HepG2 (cell line): ENCODE measurements around the gene PRCP. TPM values are rescaled to one million over a fixed set of nuclear protein-coding genes. Genes with fewer than 3 reads are reported as not detected.

Experiments
- ATAC-seq: fragments of 200-7000 bp; cut with Tn5 transposase; 3 replicates; pipeline ENCODE4 v1.9.1; 2020; ENCODE audit warnings: mild to moderate bottlenecking, moderate library complexity
- BruUV-seq: library from RNA; stranded (reverse); fragments of 400-500 nt; replicated peaks from 2 replicates; lab custom pipeline; 2021; lab: Mats Ljungman, UMichigan
- CTCF ChIA-PET: fragments of 300-600 bp; formaldehyde crosslinking; extraction: SDS; loops from one replicate; lab custom pipeline; 2021; ENCODE audit warnings: low total read pairs, inconsistent platforms, low intra/inter-chr PET ratio; lab: Yijun Ruan, JAX
- POLR2A ChIA-PET: fragments of 350-600 bp; sonication (Branson Sonifier 250); formaldehyde crosslinking; loops from one replicate; lab custom pipeline; 2020; ENCODE audit warnings: antibody characterized with exemption, inconsistent platforms; lab: Yijun Ruan, JAX
- DNase-seq: peaks from one replicate; pipeline ENCODE4 v3.0.0-alpha.2; 2015; ENCODE audit warnings: low spot score
- FAIRE-seq: peaks from 3 replicates; lab custom pipeline; 2011; peaks lifted over from hg19 to GRCh38; lab: Jason Lieb, UNC
- H2AFZ ChIP-seq: one replicate; pipeline ENCODE4 v1.6.1; 2011; ENCODE audit warnings: low read length, inconsistent platforms
- H3K27ac ChIP-seq: fragments of 300-600 bp; 3 replicates; pipeline ENCODE4 v1.8.0; 2011; ENCODE audit warnings: mixed run types, mild to moderate bottlenecking, mixed read lengths, low read length, inconsistent platforms; ENCODE audit not compliant: insufficient read depth; ENCODE audit errors: extremely low read length
- H3K27me3 ChIP-seq, 2 experiments: fragments of 200-600 bp in 1 of 2; 2 replicates in 1 of 2; 3 replicates in 1 of 2; pipeline versions ENCODE4 v1.6.0 to v1.8.0; 2011; ENCODE audit warnings: low read length in 2 of 2, mild to moderate bottlenecking in 2 of 2, moderate library complexity in 2 of 2, inconsistent platforms in 1 of 2; ENCODE audit not compliant: insufficient read depth in 2 of 2, control insufficient read depth in 1 of 2
- H3K36me3 ChIP-seq, 2 experiments: fragments of 200-600 bp in 1 of 2; replicated peaks in 1 of 2; 2 replicates in 1 of 2; 3 replicates in 1 of 2; pipeline versions ENCODE4 v1.5.1 to v1.8.0; 2011; ENCODE audit warnings: low read length in 2 of 2, inconsistent platforms in 1 of 2; ENCODE audit not compliant: insufficient read depth in 2 of 2, control insufficient read depth in 1 of 2
- H3K4me1 ChIP-seq: 2 replicates; pipeline ENCODE4 v1.5.1; 2012; ENCODE audit warnings: low read length, inconsistent platforms; ENCODE audit not compliant: insufficient read depth
- H3K4me2 ChIP-seq: 2 replicates; pipeline ENCODE4 v1.6.0; 2011; ENCODE audit warnings: low read depth, low read length, inconsistent platforms
- H3K4me3 ChIP-seq, 3 experiments: fragments of 200-600 bp in 1 of 3; sonication (generic), shearing (Covaris generic) in 1 of 3; replicated peaks in 1 of 3; 2 replicates each; pipeline ENCODE4 v1.5.1; 2011 to 2016; ENCODE audit warnings: low read length in 3 of 3, inconsistent platforms in 2 of 3, low read depth in 2 of 3, mild to moderate bottlenecking in 2 of 3, control low read depth in 1 of 3, mixed read lengths in 1 of 3; ENCODE audit not compliant: insufficient read depth in 1 of 3
- H3K79me2 ChIP-seq: one replicate; pipeline ENCODE4 v1.6.1; 2011; ENCODE audit warnings: low read length, inconsistent platforms; ENCODE audit not compliant: insufficient read depth
- H3K9ac ChIP-seq: 2 replicates; pipeline ENCODE4 v1.6.0; 2011; ENCODE audit warnings: mild to moderate bottlenecking, low read depth, low read length, inconsistent platforms; ENCODE audit not compliant: insufficient read depth
- H3K9me3 ChIP-seq: 2 replicates; pipeline ENCODE4 v1.5.1; 2012; ENCODE audit warnings: mild to moderate bottlenecking, low read length
- H4K20me1 ChIP-seq: 2 replicates; pipeline ENCODE4 v1.6.0; 2011; ENCODE audit warnings: inconsistent platforms, mild to moderate bottlenecking, low read length, moderate library complexity; ENCODE audit not compliant: insufficient read depth
- ARNT ChIP-seq: fragments of 450-650 bp; IDR thresholded peaks from 2 replicates; pipeline ENCODE4 v1.6.1; 2017
- BATF2 ChIP-seq: sonication (generic); formaldehyde crosslinking; IDR thresholded peaks from 2 replicates; pipeline ENCODE4 v1.8.0; 2022; ENCODE audit warnings: mild to moderate bottlenecking, missing genetic modification reagents, moderate library complexity
- BRD4 ChIP-seq: sonication (generic); formaldehyde crosslinking; IDR thresholded peaks from 2 replicates; pipeline ENCODE4 v1.4.0; 2020; ENCODE audit warnings: missing genetic modification reagents
- CCDC6 ChIP-seq: sonication (generic); formaldehyde crosslinking; IDR thresholded peaks from 2 replicates; pipeline ENCODE4 v1.8.1; 2022; ENCODE audit warnings: mild to moderate bottlenecking, missing genetic modification reagents, moderate library complexity
- FIP1L1 ChIP-seq: fragments of 200-400 bp; formaldehyde crosslinking; IDR thresholded peaks from 2 replicates; pipeline ENCODE4 v1.6.1; 2018; ENCODE audit warnings: low read depth, mild to moderate bottlenecking, low read length, moderate library complexity, borderline replicate concordance; ENCODE audit not compliant: insufficient read depth
- GMEB1 ChIP-seq: sonication (generic); formaldehyde crosslinking; IDR thresholded peaks from 2 replicates; pipeline ENCODE4 v1.5.1; 2020; ENCODE audit warnings: missing genetic modification reagents, mild to moderate bottlenecking, borderline replicate concordance
- HCFC1 ChIP-seq: fragments of 150-350 bp; IDR thresholded peaks from 2 replicates; pipeline ENCODE4 v1.6.1; 2014; ENCODE audit warnings: low read depth, low read length
- HNF4A ChIP-seq: sonication (generic); formaldehyde crosslinking; IDR thresholded peaks from 2 replicates; pipeline ENCODE4 v1.4.0; 2020; ENCODE audit warnings: missing genetic modification reagents
- IKZF1 ChIP-seq: fragments of 450-650 bp; IDR thresholded peaks from 2 replicates; pipeline ENCODE4 v1.7.1; 2016
- KAT8 ChIP-seq: IDR thresholded peaks from 2 replicates; pipeline ENCODE4 v1.6.1; 2016; ENCODE audit warnings: missing genetic modification reagents, missing compliant biosample characterization
- MTERF4 ChIP-seq: sonication (generic); formaldehyde crosslinking; IDR thresholded peaks from 2 replicates; pipeline ENCODE4 v1.8.0; 2023; ENCODE audit warnings: mild to moderate bottlenecking, missing genetic modification reagents
- NFRKB ChIP-seq: fragments of 450-650 bp; IDR thresholded peaks from 2 replicates; pipeline ENCODE4 v1.6.1; 2017
- NR0B2 ChIP-seq: sonication (generic); formaldehyde crosslinking; IDR thresholded peaks from 2 replicates; pipeline ENCODE4 v1.4.0; 2020; ENCODE audit warnings: mild to moderate bottlenecking, missing genetic modification reagents
- PBX2 ChIP-seq: IDR thresholded peaks from 2 replicates; pipeline ENCODE4 v1.6.1; 2016; ENCODE audit warnings: control low read depth
- YY1 ChIP-seq: IDR thresholded peaks from 2 replicates; pipeline ENCODE4 v1.6.1; 2011; ENCODE audit warnings: low read length, low read depth, moderate library complexity, mild to moderate bottlenecking; ENCODE audit not compliant: insufficient read depth, insufficient replicate concordance
- ZNF17 ChIP-seq: sonication (generic); formaldehyde crosslinking; IDR thresholded peaks from 2 replicates; pipeline ENCODE4 v1.5.0; 2020; ENCODE audit warnings: mild to moderate bottlenecking, missing genetic modification reagents
- ZNF296 ChIP-seq: sonication (generic); formaldehyde crosslinking; conservative IDR thresholded peaks from 2 replicates; pipeline ENCODE4 v1.5.0; 2020; ENCODE audit warnings: mild to moderate bottlenecking, missing genetic modification reagents
- ZNF768 ChIP-seq: sonication (generic); formaldehyde crosslinking; IDR thresholded peaks from 2 replicates; pipeline ENCODE4 v1.4.0; 2020; ENCODE audit warnings: missing genetic modification reagents
- ZNF788 ChIP-seq: sonication (generic); formaldehyde crosslinking; IDR thresholded peaks from 2 replicates; pipeline ENCODE4 v1.5.0; 2020; ENCODE audit warnings: mild to moderate bottlenecking, missing genetic modification reagents, borderline replicate concordance
- in situ Hi-C: cut with HindIII; loops from 2 replicates; pipeline ENCODE4 v1.10.0; 2017; ENCODE audit warnings: low pct_unique_long_range_greater_than_20kb; ENCODE audit not compliant: extremely low pct_ligation_motif_present
- intact Hi-C: fragments of 100-400 bp; cut with micrococcal nuclease; formaldehyde crosslinking; loops from one replicate; pipeline ENCODE4 v1.10.0; 2022; ENCODE audit not compliant: unreplicated experiment
- polyA plus RNA-seq, 8 experiments: library from polyadenylated mRNA; depleted of rRNA in 3 of 8; stranded (reverse) in 7 of 8; unstranded in 1 of 8; fragments of >200 nt; fragmentation: Illumina TruSeq in 4 of 8; extraction: Trizol in 4 of 8; gene quantifications; 2 replicates each; pipeline versions ENCODE4 v1.2.1 to v1.2.3, GENCODE V29; 2011 to 2016; ENCODE audit warnings: low read depth in 4 of 8, missing spikeins in 1 of 8, mixed read lengths in 1 of 8; ENCODE audit not compliant: insufficient read depth in 1 of 8
- total RNA-seq, 5 experiments: library from RNA; depleted of rRNA; stranded (reverse); fragments of >200 nt; fragmentation: Illumina TruSeq; extraction: Trizol; gene quantifications; 2 replicates each; pipeline ENCODE4 v1.2.3, GENCODE V29; 2016; ENCODE audit warnings: low read depth in 1 of 5

The PRCP gene
- total and polyA plus RNA-seq, 2 of the 13 experiments (the other 11 are each of a cell fraction or from before 2014, with no cell fraction given) = 84.2 to 105 TPM

- H4K20me1 ChIP-seq = no peaks in the 10 kb centered on the region
- no peaks in the 10 kb centered on the region for H3K79me2 ChIP-seq
- H3K36me3 ChIP-seq = no peaks in the 10 kb centered on the region
- H3K9ac ChIP-seq = peak overlapping the region; percentile 30; the same call in 1 of the 2 replicates
- ATAC-seq = peak; percentile 94
- peak; percentile 28 for DNase-seq
- ChIA-PET POLR2A (interaction anchor here (1.1 to 1.4 kb wide), 3 partner anchors 10 to 126 kb away, joined by 4 to 7 read pairs (median 6); partner anchors contain the start of gene RAB30), CTCF (no interaction called here)
- H3K9me3 ChIP-seq = no peaks in the 10 kb centered on the region
- no peaks in the 10 kb centered on the region for H3K27me3 ChIP-seq
- no TSS peak for BruUV-seq
- H3K4me2 ChIP-seq = peak overlapping the region; percentile 54
- no peak overlapping the region for H2AFZ ChIP-seq
- peak overlapping the region in 1 of 3 experiments; percentile 36; a peak in 1 of 6 replicates for H3K4me3 ChIP-seq
- no peak overlapping the region for H3K27ac ChIP-seq
- intact Hi-C loops = no loop called here
- peaks cover 24% of the 10 kb centered on the region for H3K4me1 ChIP-seq
- in situ Hi-C loops = no loop called here
- FAIRE-seq = no peak
- TF ChIP-seq BRD4 (no peak), ZNF768 (CRISPR knock-in tag) (peak; percentile 27; the same call in 1 of the 2 replicates), MTERF4 (CRISPR knock-in tag) (no peak), NFRKB (no peak), ZNF17 (CRISPR knock-in tag) (no peak), ZNF296 (no peak), FIP1L1 (no peak), NR0B2 (CRISPR knock-in tag) (no peak), PBX2 (CRISPR knock-in tag) (no peak), YY1 (no peak), ARNT (no peak), IKZF1 (no peak), CCDC6 (CRISPR knock-in tag) (0 out of 2 replicates have a peak, but pooled peaks have one; percentile 33), HNF4A (CRISPR knock-in tag) (peak; percentile 94), BATF2 (no peak), KAT8 (CRISPR knock-in tag) (no peak), ZNF788 (CRISPR knock-in tag) (no peak), GMEB1 (CRISPR knock-in tag) (no peak), HCFC1 (no peak)
These were observed 45.5 kb upstream of the PRCP start for GRCh38 chr11:82945682-82946081.
